Measurements from ENCODE around the gene MACROD2. TPM values are rescaled to one million over a fixed set of nuclear protein-coding genes. Genes with fewer than 3 reads are reported as not detected.

Gene MACROD2
- total RNA-seq, 1 donor = 1.7 TPM

- Histone ChIP-seq H3K4me3 (ENCODE audit: low read length) (no peak overlapping the region), H3K27me3 (ENCODE audit: insufficient read depth, low read length) (no peaks in the 10 kb centered on the region)
Measured at GRCh38 chr20:15141861-15142260, 1146.5 kb downstream of the MACROD2 start.

GRCh38 chr20:15143478-15143877, 1148.2 kb downstream of the MACROD2 start:
- Histone ChIP-seq H3K4me3 (ENCODE audit: low read length) (no peak overlapping the region), H3K9me3 (ENCODE audit: low read depth, low read length) (no peaks in the 10 kb centered on the region), H3K27me3 (ENCODE audit: insufficient read depth, low read length) (no peaks in the 10 kb centered on the region)

More at GRCh38 chr20:15141861-15142260, 1146.5 kb downstream of the MACROD2 start:
- no peaks in the 10 kb centered on the region for H3K9me3 ChIP-seq (ENCODE audit: low read depth, low read length)
- no peaks in the 10 kb centered on the region for H3K4me1 ChIP-seq (ENCODE audit: insufficient read depth, low read length)

GRCh38 chr20:15144916-15145315, 1149.6 kb downstream of the MACROD2 start:
- Histone ChIP-seq H3K4me3 (ENCODE audit: low read length) (no peak overlapping the region), H3K4me1 (ENCODE audit: insufficient read depth, low read length) (no peaks in the 10 kb centered on the region), H3K27me3 (ENCODE audit: insufficient read depth, low read length) (no peaks in the 10 kb centered on the region), H3K9me3 (ENCODE audit: low read depth, low read length) (no peaks in the 10 kb centered on the region)

More at GRCh38 chr20:15143478-15143877, 1148.2 kb downstream of the MACROD2 start:
- H3K4me1 ChIP-seq (ENCODE audit: insufficient read depth, low read length) = no peaks in the 10 kb centered on the region

- Histone ChIP-seq H3K4me3 (ENCODE audit: low read length) (no peak overlapping the region), H3K27me3 (ENCODE audit: insufficient read depth, low read length) (no peaks in the 10 kb centered on the region)
Measured at GRCh38 chr20:15146948-15147347, 1151.6 kb downstream of the MACROD2 start.

GRCh38 chr20:15154070-15154469, 1158.8 kb downstream of the MACROD2 start:
- Histone ChIP-seq H3K4me3 (ENCODE audit: low read length) (no peak overlapping the region), H3K4me1 (ENCODE audit: insufficient read depth, low read length) (no peaks in the 10 kb centered on the region), H3K27me3 (ENCODE audit: insufficient read depth, low read length) (no peaks in the 10 kb centered on the region), H3K9me3 (ENCODE audit: low read depth, low read length) (no peaks in the 10 kb centered on the region)

More at GRCh38 chr20:15146948-15147347, 1151.6 kb downstream of the MACROD2 start:
- no peaks in the 10 kb centered on the region for H3K4me1 ChIP-seq (ENCODE audit: insufficient read depth, low read length)
- H3K9me3 ChIP-seq (ENCODE audit: low read depth, low read length) = no peaks in the 10 kb centered on the region

- Histone ChIP-seq H3K4me3 (ENCODE audit: low read length) (no peak overlapping the region), H3K27me3 (ENCODE audit: insufficient read depth, low read length) (no peaks in the 10 kb centered on the region), H3K4me1 (ENCODE audit: insufficient read depth, low read length) (no peaks in the 10 kb centered on the region), H3K9me3 (ENCODE audit: low read depth, low read length) (no peaks in the 10 kb centered on the region)
Measured at GRCh38 chr20:15155848-15156401, 1160.6 kb downstream of the MACROD2 start.

- Histone ChIP-seq H3K4me1 (ENCODE audit: insufficient read depth, low read length) (no peaks in the 10 kb centered on the region), H3K27me3 (ENCODE audit: insufficient read depth, low read length) (no peaks in the 10 kb centered on the region), H3K9me3 (ENCODE audit: low read depth, low read length) (no peaks in the 10 kb centered on the region), H3K4me3 (ENCODE audit: low read length) (no peak overlapping the region)
Measured at GRCh38 chr20:15158533-15158932, 1163.2 kb downstream of the MACROD2 start.

GRCh38 chr20:15162079-15162647, 1166.8 kb downstream of the MACROD2 start:
- H3K4me3 ChIP-seq (ENCODE audit: low read length) = no peak overlapping the region
- no peaks in the 10 kb centered on the region for H3K27me3 ChIP-seq (ENCODE audit: insufficient read depth, low read length)
- H3K9me3 ChIP-seq (ENCODE audit: low read depth, low read length) = no peaks in the 10 kb centered on the region
- no peaks in the 10 kb centered on the region for H3K4me1 ChIP-seq (ENCODE audit: insufficient read depth, low read length)

- no peaks in the 10 kb centered on the region for H3K27me3 ChIP-seq (ENCODE audit: insufficient read depth, low read length)
- no peaks in the 10 kb centered on the region for H3K9me3 ChIP-seq (ENCODE audit: low read depth, low read length)
- H3K4me3 ChIP-seq (ENCODE audit: low read length) = no peak overlapping the region
- no peaks in the 10 kb centered on the region for H3K4me1 ChIP-seq (ENCODE audit: insufficient read depth, low read length)
Measured at GRCh38 chr20:15163632-15164031, 1168.3 kb downstream of the MACROD2 start.

- H3K4me1 ChIP-seq (ENCODE audit: insufficient read depth, low read length) = no peaks in the 10 kb centered on the region
- no peak overlapping the region for H3K4me3 ChIP-seq (ENCODE audit: low read length)
- H3K27me3 ChIP-seq (ENCODE audit: insufficient read depth, low read length) = no peaks in the 10 kb centered on the region
- H3K9me3 ChIP-seq (ENCODE audit: low read depth, low read length) = no peaks in the 10 kb centered on the region
Measured at GRCh38 chr20:15164726-15165125, 1169.4 kb downstream of the MACROD2 start.

- Histone ChIP-seq H3K9me3 (ENCODE audit: low read depth, low read length) (no peaks in the 10 kb centered on the region), H3K27me3 (ENCODE audit: insufficient read depth, low read length) (no peaks in the 10 kb centered on the region), H3K4me3 (ENCODE audit: low read length) (no peak overlapping the region), H3K4me1 (ENCODE audit: insufficient read depth, low read length) (no peaks in the 10 kb centered on the region)
Measured at GRCh38 chr20:15166744-15167143, 1171.4 kb downstream of the MACROD2 start.

- Histone ChIP-seq H3K4me3 (ENCODE audit: low read length) (no peak overlapping the region), H3K9me3 (ENCODE audit: low read depth, low read length) (no peaks in the 10 kb centered on the region), H3K4me1 (ENCODE audit: insufficient read depth, low read length) (no peaks in the 10 kb centered on the region), H3K27me3 (ENCODE audit: insufficient read depth, low read length) (no peaks in the 10 kb centered on the region)
Measured at GRCh38 chr20:15171016-15171415, 1175.7 kb downstream of the MACROD2 start.

- Histone ChIP-seq H3K9me3 (ENCODE audit: low read depth, low read length) (no peaks in the 10 kb centered on the region), H3K4me1 (ENCODE audit: insufficient read depth, low read length) (no peaks in the 10 kb centered on the region), H3K27me3 (ENCODE audit: insufficient read depth, low read length) (no peaks in the 10 kb centered on the region), H3K4me3 (ENCODE audit: low read length) (no peak overlapping the region)
Measured at GRCh38 chr20:15176929-15177328, 1181.6 kb downstream of the MACROD2 start.

GRCh38 chr20:15178581-15178980, 1183.3 kb downstream of the MACROD2 start:
- Histone ChIP-seq H3K4me3 (ENCODE audit: low read length) (no peak overlapping the region), H3K9me3 (ENCODE audit: low read depth, low read length) (no peaks in the 10 kb centered on the region), H3K4me1 (ENCODE audit: insufficient read depth, low read length) (no peaks in the 10 kb centered on the region), H3K27me3 (ENCODE audit: insufficient read depth, low read length) (no peaks in the 10 kb centered on the region)

GRCh38 chr20:15179381-15179780, 1184.1 kb downstream of the MACROD2 start:
- Histone ChIP-seq H3K4me3 (ENCODE audit: low read length) (no peak overlapping the region), H3K4me1 (ENCODE audit: insufficient read depth, low read length) (no peaks in the 10 kb centered on the region), H3K9me3 (ENCODE audit: low read depth, low read length) (no peaks in the 10 kb centered on the region), H3K27me3 (ENCODE audit: insufficient read depth, low read length) (no peaks in the 10 kb centered on the region)

- no peaks in the 10 kb centered on the region for H3K27me3 ChIP-seq (ENCODE audit: insufficient read depth, low read length)
- H3K4me1 ChIP-seq (ENCODE audit: insufficient read depth, low read length) = no peaks in the 10 kb centered on the region
- H3K9me3 ChIP-seq (ENCODE audit: low read depth, low read length) = no peaks in the 10 kb centered on the region
- H3K4me3 ChIP-seq (ENCODE audit: low read length) = no peak overlapping the region
Measured at GRCh38 chr20:15179781-15180180, 1184.5 kb downstream of the MACROD2 start.
